ENCODE results near the gene ZNF775. TPM values are rescaled to one million over a fixed set of nuclear protein-coding genes. Genes with fewer than 3 reads are reported as not detected.

The ZNF775 gene
- total RNA-seq, 2 experiments from 2014 or later = 4.7 to 4.9 TPM

- intact Hi-C loops (cut with micrococcal nuclease) = loop anchor here (5.0 kb wide), 1 partner anchor 51 kb away; no protein-coding TSS in a partner anchor
These were observed 29.5 kb downstream of the ZNF775 start for GRCh38 chr7:150408393-150409299.

GRCh38 chr7:150409300-150410030 lies 30.3 kb downstream of the ZNF775 start:
- no peaks in the 10 kb centered on the region for H3K27me3 Mint-ChIP-seq
- no peak overlapping the region for H3K27ac Mint-ChIP-seq
- POLR2A ChIA-PET = no interaction called here
- ATAC-seq (no peak), DNase-seq (no peak)
- no peak overlapping the region for H3K4me3 Mint-ChIP-seq
- peaks cover 25% of the 10 kb centered on the region for H3K4me1 Mint-ChIP-seq (ENCODE audit: low read depth)
- no peak for TF ChIP-seq CTCF (IDR thresholded peaks at IDR 0.05)
- CTCF ChIA-PET = interaction anchor here (1.7 kb wide), 1 partner anchor 12 kb away, joined by 4 read pairs; no protein-coding TSS in a partner anchor
- intact Hi-C loops (cut with micrococcal nuclease) = loop anchor here (5.0 kb wide), 1 partner anchor 52 kb away; no protein-coding TSS in a partner anchor
- peaks cover 8% of the 10 kb centered on the region for H3K36me3 Mint-ChIP-seq (ENCODE audit: low read depth)
- H3K9me3 Mint-ChIP-seq = no peaks in the 10 kb centered on the region

More at GRCh38 chr7:150408393-150409299, 29.5 kb downstream of the ZNF775 start:
- no peak for ATAC-seq
- no peak for TF ChIP-seq CTCF (IDR thresholded peaks at IDR 0.05)
- ChIA-PET POLR2A (interaction anchor here (1.2 kb wide), 1 partner anchor 40 kb away, joined by 4 read pairs; the partner anchor contains the start of gene REPIN1), CTCF (interaction anchor here (1.2 to 1.7 kb wide), 2 partner anchors 13 to 30 kb away, joined by 4 read pairs; no protein-coding TSS in a partner anchor)
- no peak for DNase-seq
- Mint-ChIP-seq H3K4me1 (ENCODE audit: low read depth) (peaks cover 31% of the 10 kb centered on the region), H3K36me3 (ENCODE audit: low read depth) (peaks cover 8% of the 10 kb centered on the region), H3K4me3 (no peak overlapping the region), H3K9me3 (no peaks in the 10 kb centered on the region), H3K27ac (peak overlapping the region; percentile 68), H3K27me3 (no peaks in the 10 kb centered on the region)

- DNase-seq (no peak), ATAC-seq (no peak)
- no peak for TF ChIP-seq CTCF (IDR thresholded peaks at IDR 0.05)
- H3K36me3 Mint-ChIP-seq (ENCODE audit: low read depth) = peaks cover 8% of the 10 kb centered on the region
- H3K4me3 Mint-ChIP-seq = no peak overlapping the region
- CTCF ChIA-PET = interaction anchor here (1.7 kb wide), 1 partner anchor 12 kb away, joined by 4 read pairs; no protein-coding TSS in a partner anchor
- H3K9me3 Mint-ChIP-seq = no peaks in the 10 kb centered on the region
- intact Hi-C loops (cut with micrococcal nuclease) = no loop called here
- no peak overlapping the region for H3K27ac Mint-ChIP-seq
- H3K27me3 Mint-ChIP-seq = no peaks in the 10 kb centered on the region
- POLR2A ChIA-PET = no interaction called here
- peaks cover 23% of the 10 kb centered on the region for H3K4me1 Mint-ChIP-seq (ENCODE audit: low read depth)
These were observed 31.0 kb downstream of the ZNF775 start for GRCh38 chr7:150410131-150410530.

GRCh38 chr7:150410680-150411346 lies 31.7 kb downstream of the ZNF775 start:
- no peak for TF ChIP-seq CTCF (IDR thresholded peaks at IDR 0.05)
- no peaks in the 10 kb centered on the region for H3K27me3 Mint-ChIP-seq
- H3K4me3 Mint-ChIP-seq = no peak overlapping the region
- H3K9me3 Mint-ChIP-seq = no peaks in the 10 kb centered on the region
- no peak for DNase-seq
- intact Hi-C loops (cut with micrococcal nuclease) = no loop called here
- CTCF ChIA-PET = no interaction called here
- POLR2A ChIA-PET = interaction anchor here (0.7 kb wide), 1 partner anchor 97 kb away, joined by 5 read pairs; no protein-coding TSS in a partner anchor
- H3K27ac Mint-ChIP-seq = no peak overlapping the region
- peaks cover 8% of the 10 kb centered on the region for H3K36me3 Mint-ChIP-seq (ENCODE audit: low read depth)
- no peak for ATAC-seq
- peaks cover 20% of the 10 kb centered on the region for H3K4me1 Mint-ChIP-seq (ENCODE audit: low read depth)
